ENCODE data around the gene ARHGAP33. TPM values are rescaled to one million over a fixed set of nuclear protein-coding genes. Genes with fewer than 3 reads are reported as not detected.
"Not testable (repeated sequence)": the region's sequence is repeated elsewhere in the genome, so short reads cannot be mapped to it uniquely, and the experiment has no call there.

ARHGAP33 gene
- total and polyA plus RNA-seq, 5 donors: 1.5 to 11.8 (median 4.3) TPM

DNA sequence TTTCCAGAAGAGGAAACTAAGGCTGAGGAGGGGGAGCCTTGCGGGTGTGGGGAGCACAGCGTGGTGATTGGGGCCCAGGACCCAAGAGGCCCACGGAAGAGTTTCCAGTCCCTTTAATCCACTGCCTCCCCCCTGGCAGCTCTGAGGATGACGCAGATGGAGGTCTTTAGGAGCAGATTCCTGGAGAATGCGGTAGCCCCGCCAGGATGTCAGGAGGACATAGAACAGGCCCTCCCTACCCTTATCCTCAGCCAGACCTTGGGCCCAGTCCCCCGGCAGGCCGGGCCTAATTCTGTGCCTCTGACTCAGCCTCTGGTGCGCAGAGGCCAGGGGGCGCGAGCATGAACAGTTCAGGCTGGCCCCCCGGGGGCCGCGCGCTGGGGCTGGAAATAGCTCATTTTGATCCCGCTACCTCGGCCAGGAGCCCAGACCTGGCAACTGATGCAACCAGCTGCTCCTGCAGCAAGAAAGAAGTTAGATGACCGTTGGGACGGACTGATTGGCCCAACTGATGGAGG lies 18.1 kb upstream of the ARHGAP33 start:
- H3K9me3 ChIP-seq (ENCODE audit: control insufficient read depth, low read length): no peaks in the 10 kb centered on the region
- intact Hi-C loops (cut with DNase I): loop anchor here in 1 of 4 donors (10.0 kb wide), 1 partner anchor 178 kb away; the partner anchor contains the start of gene LRFN3
- peak overlapping the region; percentile 97 for H3K27ac ChIP-seq (ENCODE audit: low read length)
- ATAC-seq (peak; percentile 59 to 68), DNase-seq (peak; percentile 95 to 96 (median 95))
- no peaks in the 10 kb centered on the region for H3K27me3 ChIP-seq (ENCODE audit: control insufficient read depth, insufficient read depth)
- H3K4me1 ChIP-seq (ENCODE audit: control insufficient read depth, insufficient read depth, low read length): peaks cover 2% of the 10 kb centered on the region
- 2% methylated on average over 19 of the region's 19 CpGs for WGBS
- H3K4me3 ChIP-seq (ENCODE audit: low read length): peak overlapping the region; percentile 47

DNA sequence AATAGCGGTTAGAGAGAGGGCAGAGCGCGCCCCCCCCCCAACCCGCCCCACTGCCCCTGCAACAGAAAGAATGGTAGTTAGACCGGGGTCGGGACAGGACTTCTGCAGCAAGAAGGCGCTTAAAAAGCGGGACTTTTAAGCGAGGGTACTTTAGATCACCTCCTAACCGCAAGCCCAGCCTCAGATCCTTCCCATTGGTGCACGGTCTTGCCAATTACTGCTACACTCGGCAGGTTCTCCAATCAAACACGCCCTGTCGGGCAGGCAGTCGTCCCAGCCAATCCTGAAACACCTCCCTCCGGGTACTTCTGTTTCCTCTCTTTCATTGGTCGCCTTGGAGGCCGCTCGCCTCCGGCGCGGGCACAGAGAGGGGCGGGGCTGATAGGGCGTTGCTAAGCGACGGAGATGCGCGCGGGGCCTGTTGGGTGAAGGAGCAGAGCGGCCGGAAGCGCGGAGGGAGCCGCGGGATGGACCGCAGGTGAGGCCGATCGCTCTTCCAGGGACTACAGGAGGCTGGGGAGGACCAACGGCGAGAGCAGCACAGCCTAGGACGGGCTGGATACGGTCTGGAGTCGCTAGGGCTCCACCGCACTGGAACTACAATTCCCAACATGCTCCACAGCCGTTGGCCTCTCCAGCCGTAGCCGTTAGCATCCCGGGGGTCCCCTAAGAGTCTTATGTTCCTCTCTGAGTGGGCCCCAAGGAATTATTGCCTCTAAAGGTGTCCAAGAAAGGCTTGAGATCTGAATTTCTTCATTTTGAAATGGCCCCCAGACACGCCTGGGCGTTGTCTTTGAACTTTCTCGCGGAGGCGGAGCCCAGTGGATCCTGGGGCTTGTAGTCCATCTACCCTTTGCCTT lies 17.4 kb upstream of the ARHGAP33 start, which contains the start of gene PROSER3:
TSS of gene PROSER3 (plus strand) at position 428 of the 860 bp plus-strand sequence. CDS start at position 468, 40 bp downstream.
- Histone ChIP-seq H3K27ac (ENCODE audit: low read length) (peak within 1 kb of the TSS; percentile 97), H3K4me3 (ENCODE audit: low read length) (peak within 1 kb of the TSS; percentile 60), H3K4me1 (ENCODE audit: control insufficient read depth, insufficient read depth, low read length) (peaks cover 2% of the 10 kb centered on the region), H3K27me3 (ENCODE audit: control insufficient read depth, insufficient read depth) (no peaks in the 10 kb centered on the region), H3K9me3 (ENCODE audit: control insufficient read depth, low read length) (no peaks in the 10 kb centered on the region)
- intact Hi-C loops (cut with DNase I): loop anchor here in 1 of 4 donors (10.0 kb wide), 1 partner anchor 177 kb away; the partner anchor contains the start of gene LRFN3
- DNase-seq (peak; percentile 97 to 99 (median 99)), ATAC-seq (peak; percentile 87 to 88)
- under 1% methylated on average over 53 of the region's 53 CpGs for WGBS

- ATAC-seq (no peak), DNase-seq (peak in 1 of 3 donors; percentile 37)
- H3K27me3 ChIP-seq (ENCODE audit: control insufficient read depth, insufficient read depth): no peaks in the 10 kb centered on the region
- H3K4me3 ChIP-seq (ENCODE audit: low read length): no peak overlapping the region
- intact Hi-C loops (cut with DNase I): loop anchor here in 1 of 4 donors (10.0 kb wide), 1 partner anchor 175 kb away; the partner anchor contains the start of gene LRFN3
- 90% methylated on average over 2 of the region's 2 CpGs for WGBS
- peaks cover 2% of the 10 kb centered on the region for H3K4me1 ChIP-seq (ENCODE audit: control insufficient read depth, insufficient read depth, low read length)
- H3K9me3 ChIP-seq (ENCODE audit: control insufficient read depth, low read length): no peaks in the 10 kb centered on the region
- no peak overlapping the region for H3K27ac ChIP-seq (ENCODE audit: low read length)
Measured at GRCh38 chr19:35759697-35760096, 15.7 kb upstream of the ARHGAP33 start.

DNA sequence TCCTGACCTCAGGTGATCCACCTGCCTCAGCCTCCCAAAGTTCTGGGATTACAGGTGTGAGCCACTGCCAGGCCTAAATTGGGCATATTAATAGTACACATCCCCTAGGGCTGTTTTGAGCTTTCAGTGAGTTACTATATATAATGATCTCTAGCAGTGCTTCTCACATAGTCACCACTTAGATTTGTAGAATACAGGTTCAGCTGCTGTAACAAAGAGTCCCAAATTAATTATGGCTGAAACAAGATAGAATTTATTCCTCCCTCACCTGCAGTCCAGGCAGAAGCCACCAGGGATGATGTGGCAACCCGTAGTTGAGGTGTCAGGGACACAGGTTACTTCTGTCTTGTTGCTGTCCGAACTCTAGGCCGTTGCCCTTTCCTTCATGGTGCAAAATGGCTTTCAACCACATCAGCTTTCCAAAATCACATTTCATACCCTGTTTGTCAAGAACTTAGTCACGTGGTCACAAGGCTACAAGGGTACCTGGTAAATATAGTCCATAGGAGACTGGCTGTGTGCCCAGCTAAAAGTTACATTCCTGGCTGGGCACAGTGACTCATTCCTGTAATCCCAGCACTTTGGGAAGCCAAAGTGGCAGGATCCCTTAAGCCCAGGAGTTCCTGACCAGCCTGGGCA lies 14.5 kb upstream of the ARHGAP33 start:
- H3K9me3 ChIP-seq (ENCODE audit: control insufficient read depth, low read length): no peaks in the 10 kb centered on the region
- no peak overlapping the region for H3K4me3 ChIP-seq (ENCODE audit: low read length)
- no peak for DNase-seq
- WGBS: 92% methylated on average over 4 of the region's 4 CpGs
- intact Hi-C loops (cut with DNase I): no loop called here
- H3K27me3 ChIP-seq (ENCODE audit: control insufficient read depth, insufficient read depth): no peaks in the 10 kb centered on the region
- no peak overlapping the region for H3K27ac ChIP-seq (ENCODE audit: low read length)
- no peaks in the 10 kb centered on the region for H3K4me1 ChIP-seq (ENCODE audit: control insufficient read depth, insufficient read depth, low read length)
- ATAC-seq: no peak

DNA sequence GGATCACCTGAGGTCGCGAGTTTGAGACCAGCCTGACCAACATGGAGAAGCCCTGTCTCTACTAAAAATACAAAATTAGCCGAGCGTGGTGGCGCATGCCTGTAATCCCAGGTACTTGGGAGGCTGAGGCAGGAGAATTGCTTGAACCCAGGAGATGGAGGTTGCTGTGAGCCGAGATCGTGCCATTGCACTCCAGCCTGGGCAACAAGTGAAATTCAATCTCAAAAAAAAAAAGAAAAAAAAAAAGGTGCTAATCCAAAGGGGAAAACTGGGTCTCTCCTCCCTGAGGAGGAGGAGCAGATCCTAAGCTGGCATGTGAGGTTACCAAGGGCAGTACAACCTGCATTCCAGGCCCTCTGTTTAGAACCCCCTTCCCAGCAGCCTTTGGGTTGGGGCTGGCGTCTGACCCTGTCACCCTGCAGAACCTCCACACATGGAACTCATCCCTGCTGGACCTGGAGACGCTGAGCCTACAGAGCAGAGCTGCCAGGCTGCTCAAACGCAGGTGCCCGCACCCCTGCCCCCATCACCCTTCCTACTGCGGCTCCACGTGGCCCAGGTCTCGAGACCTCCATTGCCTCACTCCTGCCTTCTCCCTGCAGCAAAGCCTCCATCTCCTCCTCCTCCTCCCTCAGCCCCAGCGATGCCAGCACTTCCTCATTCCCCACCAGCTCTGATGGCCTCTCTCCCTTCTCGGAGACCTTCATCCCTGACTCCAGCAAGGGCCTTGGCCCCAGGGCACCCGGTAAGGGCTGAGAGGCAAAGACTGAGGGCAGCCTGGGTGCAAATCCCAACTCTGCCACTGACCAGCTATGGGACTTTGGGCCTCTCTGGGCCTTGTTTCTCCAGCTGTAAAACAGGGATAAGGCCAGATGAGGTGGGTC lies 10.7 kb upstream of the ARHGAP33 start:
- 93% methylated on average over 17 of the region's 17 CpGs for WGBS
- Histone ChIP-seq H3K9me3 (ENCODE audit: control insufficient read depth, low read length) (no peaks in the 10 kb centered on the region), H3K27ac (ENCODE audit: low read length) (no peak overlapping the region), H3K27me3 (ENCODE audit: control insufficient read depth, insufficient read depth) (no peaks in the 10 kb centered on the region), H3K4me1 (ENCODE audit: control insufficient read depth, insufficient read depth, low read length) (no peaks in the 10 kb centered on the region), H3K4me3 (ENCODE audit: low read length) (no peak overlapping the region)
- ATAC-seq (no peak), DNase-seq (peak in 1 of 3 donors; percentile 27)
- intact Hi-C loops (cut with DNase I): no loop called here

- WGBS: 83% methylated on average over 11 of the region's 11 CpGs
- H3K9me3 ChIP-seq (ENCODE audit: control insufficient read depth, low read length): no peaks in the 10 kb centered on the region
- ATAC-seq (peak in 1 of 2 donors; percentile 10), DNase-seq (peak in 1 of 3 donors; percentile 42)
- no peaks in the 10 kb centered on the region for H3K27me3 ChIP-seq (ENCODE audit: control insufficient read depth, insufficient read depth)
- intact Hi-C loops (cut with DNase I): no loop called here
- H3K4me1 ChIP-seq (ENCODE audit: control insufficient read depth, insufficient read depth, low read length): no peaks in the 10 kb centered on the region
- H3K27ac ChIP-seq (ENCODE audit: low read length): no peak overlapping the region
- no peak overlapping the region for H3K4me3 ChIP-seq (ENCODE audit: low read length)
Measured at GRCh38 chr19:35766571-35767104, 8.7 kb upstream of the ARHGAP33 start.

DNA sequence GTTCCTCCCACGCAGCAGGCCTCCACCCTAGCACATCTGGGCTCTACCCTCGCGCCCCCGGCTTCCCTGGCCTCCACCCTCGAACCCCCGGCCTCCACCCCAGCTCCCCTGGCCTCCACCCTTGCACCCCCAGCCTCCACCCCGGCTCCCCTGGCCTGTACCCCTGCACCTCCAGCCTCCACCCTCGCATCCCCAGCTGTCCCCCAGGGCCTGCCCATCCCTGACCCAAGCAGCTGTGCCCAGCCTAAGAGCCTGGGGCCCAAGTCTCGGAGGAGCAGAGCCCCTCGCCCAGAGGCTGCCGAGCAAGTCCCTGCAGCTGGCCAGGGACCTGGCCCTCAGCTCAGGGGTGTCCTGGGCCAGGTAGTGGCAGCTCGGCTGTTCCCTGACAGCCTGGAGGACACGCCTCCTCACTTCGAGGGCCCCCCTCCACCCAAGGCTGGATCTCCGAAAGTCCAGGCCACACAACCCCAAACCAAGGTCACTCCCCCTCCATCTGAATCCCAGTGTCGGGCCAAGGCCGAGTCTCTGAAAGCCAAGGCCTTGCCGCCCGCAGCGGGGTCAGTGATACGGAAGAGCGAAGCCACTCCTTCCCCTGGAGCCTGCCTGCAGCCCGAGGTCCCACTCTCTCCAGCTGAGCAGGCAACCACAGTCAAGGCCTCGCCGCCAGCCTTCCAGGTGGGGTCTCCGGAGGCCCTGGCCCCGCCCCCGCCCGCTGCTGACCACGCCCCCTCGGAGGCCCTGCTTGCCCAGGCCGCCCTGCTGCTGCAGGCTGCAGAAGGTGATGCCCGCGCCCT lies 7.9 kb upstream of the ARHGAP33 start:
- no peak overlapping the region for H3K4me3 ChIP-seq (ENCODE audit: low read length)
- ATAC-seq (peak; percentile 31 to 42), DNase-seq (peak in 1 of 3 donors; percentile 60)

DNA sequence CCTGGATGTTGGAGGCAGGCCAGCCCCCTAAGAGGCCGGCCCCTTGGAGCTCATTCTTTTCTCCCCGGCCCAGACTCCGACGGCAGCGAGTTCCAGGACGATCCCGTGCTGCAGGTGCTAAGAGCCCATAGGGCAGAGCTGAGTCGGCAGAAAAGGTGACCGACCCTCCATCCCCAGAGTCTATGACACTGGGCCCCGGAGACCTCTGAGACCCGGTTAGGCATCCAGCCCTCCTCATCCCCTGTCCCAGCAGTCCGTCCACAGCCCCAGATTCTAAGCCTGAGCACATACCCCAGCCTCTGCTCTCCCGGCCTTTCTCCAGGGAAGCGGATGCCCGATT lies 7.3 kb upstream of the ARHGAP33 start:
- intact Hi-C loops (cut with DNase I): no loop called here
- Histone ChIP-seq H3K4me3 (ENCODE audit: low read length) (no peak overlapping the region), H3K27ac (ENCODE audit: low read length) (no peak overlapping the region), H3K4me1 (ENCODE audit: control insufficient read depth, insufficient read depth, low read length) (no peaks in the 10 kb centered on the region), H3K27me3 (ENCODE audit: control insufficient read depth, insufficient read depth) (no peaks in the 10 kb centered on the region), H3K9me3 (ENCODE audit: control insufficient read depth, low read length) (no peaks in the 10 kb centered on the region)
- DNase-seq: no peak
- ATAC-seq: no peak
- WGBS: 64% methylated on average over 15 of the region's 15 CpGs

More for the DNA sequence above, 7.9 kb upstream of the ARHGAP33 start:
- intact Hi-C loops (cut with DNase I): no loop called here
- no peaks in the 10 kb centered on the region for H3K4me1 ChIP-seq (ENCODE audit: control insufficient read depth, insufficient read depth, low read length)
- WGBS: 66% methylated on average over 34 of the region's 34 CpGs
- H3K9me3 ChIP-seq (ENCODE audit: control insufficient read depth, low read length): no peaks in the 10 kb centered on the region
- no peak overlapping the region for H3K27ac ChIP-seq (ENCODE audit: low read length)
- H3K27me3 ChIP-seq (ENCODE audit: control insufficient read depth, insufficient read depth): no peaks in the 10 kb centered on the region

DNA sequence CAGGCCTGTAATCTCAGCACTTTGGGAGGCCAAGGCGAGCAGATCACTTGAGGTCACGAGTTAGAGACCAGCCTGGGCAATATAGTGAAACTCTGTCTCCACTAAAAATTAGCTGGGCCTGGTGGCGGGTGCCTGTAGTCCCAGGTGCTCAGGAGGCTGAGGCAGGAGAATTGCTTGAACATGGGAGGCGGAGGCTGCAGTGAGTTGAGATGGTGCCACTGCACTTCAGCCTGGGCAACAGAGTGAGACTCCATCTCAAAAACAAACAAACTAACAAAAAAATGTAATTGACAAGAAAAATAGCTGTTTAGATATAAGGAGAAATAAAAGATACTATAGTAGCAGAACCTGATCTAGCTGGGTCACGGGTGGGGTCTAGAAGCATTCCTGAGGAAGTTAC lies 3.0 kb upstream of the ARHGAP33 start:
- H3K27me3 ChIP-seq (ENCODE audit: control insufficient read depth, insufficient read depth); ATAC-seq; H3K4me3 ChIP-seq (ENCODE audit: low read length); intact Hi-C loops (cut with DNase I); H3K27ac ChIP-seq (ENCODE audit: low read length); H3K4me1 ChIP-seq (ENCODE audit: control insufficient read depth, insufficient read depth, low read length); H3K9me3 ChIP-seq (ENCODE audit: control insufficient read depth, low read length); DNase-seq: not testable (repeated sequence)
- 94% methylated on average over 5 of the region's 5 CpGs for WGBS
